ENCODE measurements around the gene ZNF710. TPM values are rescaled to one million over a fixed set of nuclear protein-coding genes. Genes with fewer than 3 reads are reported as not detected.

The ZNF710 gene
- total RNA-seq, 1 donor from 2014 or later = 69.3 TPM

DNA sequence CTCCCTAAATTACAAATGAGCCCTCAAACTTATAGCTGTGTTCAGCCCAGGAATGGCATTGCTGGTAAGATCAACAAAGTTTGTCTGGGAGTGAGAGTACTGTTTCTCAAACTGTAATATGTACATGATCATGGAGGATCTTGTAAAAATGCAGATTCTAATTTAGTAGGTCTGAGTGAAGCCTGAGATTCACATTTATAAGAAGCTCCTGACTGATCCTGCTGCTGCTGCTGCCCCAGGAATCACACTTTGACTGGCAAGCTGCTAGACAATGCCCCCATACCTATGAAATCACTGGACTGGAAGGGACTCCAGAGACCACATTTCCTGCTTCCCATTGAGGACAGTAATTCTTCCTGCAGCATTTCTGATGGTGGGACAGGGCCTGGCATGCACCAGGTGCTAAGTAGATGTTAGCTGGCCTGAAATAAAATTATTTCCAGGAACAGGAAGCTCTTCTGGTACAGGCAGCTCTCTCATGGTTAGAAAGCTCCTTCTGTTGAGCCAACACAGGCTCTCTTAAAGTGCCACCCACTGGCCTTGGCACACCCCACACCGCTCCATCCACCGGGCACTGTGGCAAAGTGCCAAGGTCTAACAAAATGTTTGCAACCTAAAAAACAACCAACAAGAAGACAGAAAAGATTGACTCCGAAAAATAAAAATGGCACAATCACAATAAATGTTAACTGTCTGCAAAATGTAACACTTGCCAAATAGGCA lies 36.7 kb upstream of the ZNF710 start:
- Mint-ChIP-seq H3K4me3 (ENCODE audit: low read depth) (no peak overlapping the region), H3K27ac (no peak overlapping the region), H3K9me3 (ENCODE audit: low read depth) (no peaks in the 10 kb centered on the region), H3K27me3 (peaks cover 3% of the 10 kb centered on the region), H3K36me3 (ENCODE audit: insufficient read depth) (no peaks in the 10 kb centered on the region), H3K4me1 (ENCODE audit: low read depth) (no peaks in the 10 kb centered on the region)
- TF ChIP-seq, protein P1, sequence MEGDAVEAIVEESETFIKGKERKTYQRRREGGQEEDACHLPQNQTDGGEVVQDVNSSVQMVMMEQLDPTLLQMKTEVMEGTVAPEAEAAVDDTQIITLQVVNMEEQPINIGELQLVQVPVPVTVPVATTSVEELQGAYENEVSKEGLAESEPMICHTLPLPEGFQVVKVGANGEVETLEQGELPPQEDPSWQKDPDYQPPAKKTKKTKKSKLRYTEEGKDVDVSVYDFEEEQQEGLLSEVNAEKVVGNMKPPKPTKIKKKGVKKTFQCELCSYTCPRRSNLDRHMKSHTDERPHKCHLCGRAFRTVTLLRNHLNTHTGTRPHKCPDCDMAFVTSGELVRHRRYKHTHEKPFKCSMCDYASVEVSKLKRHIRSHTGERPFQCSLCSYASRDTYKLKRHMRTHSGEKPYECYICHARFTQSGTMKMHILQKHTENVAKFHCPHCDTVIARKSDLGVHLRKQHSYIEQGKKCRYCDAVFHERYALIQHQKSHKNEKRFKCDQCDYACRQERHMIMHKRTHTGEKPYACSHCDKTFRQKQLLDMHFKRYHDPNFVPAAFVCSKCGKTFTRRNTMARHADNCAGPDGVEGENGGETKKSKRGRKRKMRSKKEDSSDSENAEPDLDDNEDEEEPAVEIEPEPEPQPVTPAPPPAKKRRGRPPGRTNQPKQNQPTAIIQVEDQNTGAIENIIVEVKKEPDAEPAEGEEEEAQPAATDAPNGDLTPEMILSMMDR (IDR thresholded peaks at IDR 0.05; ENCODE audit: unreplicated experiment) = no peak
- DNase-seq (ENCODE audit: low spot score, unreplicated experiment) = no peak

DNA sequence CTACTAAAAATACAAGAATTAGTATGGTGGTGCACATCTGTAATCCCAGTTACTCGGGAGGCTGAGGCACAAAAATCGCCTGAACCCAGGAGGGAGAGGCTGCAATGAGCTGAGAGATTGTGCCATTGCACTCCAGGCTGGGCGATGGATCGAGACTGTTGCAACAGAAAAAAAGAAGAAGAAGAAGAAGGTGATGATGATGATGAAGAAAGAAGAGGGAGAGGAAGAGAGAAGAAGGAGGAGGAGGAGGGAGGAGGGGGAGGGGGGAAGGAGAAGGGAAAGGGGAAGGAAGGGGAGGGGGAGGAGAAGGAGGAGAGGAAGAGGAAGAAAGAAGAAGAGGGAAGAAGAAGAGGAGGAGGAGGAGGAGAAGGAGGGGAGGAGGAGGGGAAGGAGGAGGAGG lies 33.2 kb upstream of the ZNF710 start:
- Mint-ChIP-seq H3K27me3 (peaks cover 3% of the 10 kb centered on the region), H3K36me3 (ENCODE audit: insufficient read depth) (no peaks in the 10 kb centered on the region), H3K4me1 (ENCODE audit: low read depth) (no peaks in the 10 kb centered on the region), H3K4me3 (ENCODE audit: low read depth) (no peak overlapping the region), H3K9me3 (ENCODE audit: low read depth) (no peaks in the 10 kb centered on the region), H3K27ac (no peak overlapping the region)
- no peak for DNase-seq (ENCODE audit: low spot score, unreplicated experiment)
- TF ChIP-seq, protein P1 (IDR thresholded peaks at IDR 0.05; ENCODE audit: unreplicated experiment) = no peak

DNA sequence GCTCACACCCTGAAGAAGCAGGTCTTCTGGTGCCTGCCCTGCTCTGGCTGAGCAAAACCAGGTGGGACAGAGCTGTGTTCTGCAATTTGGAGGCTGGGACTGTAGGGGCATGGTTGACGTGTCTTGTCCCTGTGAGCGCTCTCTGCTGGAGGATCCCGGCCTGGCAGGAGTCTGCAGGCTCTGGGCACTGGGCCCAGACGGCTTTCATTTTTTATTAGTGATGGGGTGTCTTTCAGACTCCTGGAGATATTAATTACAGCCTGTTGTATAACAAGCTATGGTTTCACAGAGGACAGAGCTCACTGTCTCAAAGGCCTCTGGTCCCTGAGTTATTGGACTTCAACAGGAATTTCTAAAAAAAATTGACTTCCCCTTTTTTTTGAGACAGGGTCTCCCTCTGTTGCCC lies 29.5 kb upstream of the ZNF710 start:
- no peaks in the 10 kb centered on the region for H3K4me1 Mint-ChIP-seq (ENCODE audit: low read depth)
- TF ChIP-seq, protein P1 (IDR thresholded peaks at IDR 0.05; ENCODE audit: unreplicated experiment) = peak; percentile 72
- no peak overlapping the region for H3K4me3 Mint-ChIP-seq (ENCODE audit: low read depth)
- H3K27ac Mint-ChIP-seq = no peak overlapping the region
- no peaks in the 10 kb centered on the region for H3K36me3 Mint-ChIP-seq (ENCODE audit: insufficient read depth)
- H3K27me3 Mint-ChIP-seq = peaks cover 9% of the 10 kb centered on the region
- no peaks in the 10 kb centered on the region for H3K9me3 Mint-ChIP-seq (ENCODE audit: low read depth)
- DNase-seq (ENCODE audit: low spot score, unreplicated experiment) = peak; percentile 45

DNA sequence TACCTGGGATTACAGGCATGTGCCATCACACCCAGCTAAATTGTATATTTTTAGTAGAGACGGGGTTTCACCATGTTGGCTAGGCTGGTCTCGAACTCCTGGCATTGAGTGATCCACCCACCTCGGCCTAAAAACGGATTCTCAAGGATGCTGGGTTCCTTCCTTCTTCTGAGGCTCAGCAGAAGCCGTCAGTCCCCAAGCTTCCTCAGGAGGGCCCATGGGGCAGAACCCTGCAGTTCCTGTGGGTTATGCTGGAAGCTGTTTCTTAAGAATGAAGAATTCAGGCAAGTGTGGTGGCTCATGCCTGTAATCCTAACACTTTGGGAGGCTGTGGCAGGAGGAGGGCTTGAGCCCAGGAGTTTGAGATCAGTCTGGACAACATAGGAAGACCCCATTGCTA lies 29.0 kb upstream of the ZNF710 start:
- TF ChIP-seq, protein P1 (IDR thresholded peaks at IDR 0.05; ENCODE audit: unreplicated experiment) = no peak
- no peak overlapping the region for H3K4me3 Mint-ChIP-seq (ENCODE audit: low read depth)
- no peaks in the 10 kb centered on the region for H3K9me3 Mint-ChIP-seq (ENCODE audit: low read depth)
- no peak overlapping the region for H3K27ac Mint-ChIP-seq
- no peak for DNase-seq (ENCODE audit: low spot score, unreplicated experiment)
- H3K36me3 Mint-ChIP-seq (ENCODE audit: insufficient read depth) = no peaks in the 10 kb centered on the region
- H3K4me1 Mint-ChIP-seq (ENCODE audit: low read depth) = no peaks in the 10 kb centered on the region
- peaks cover 9% of the 10 kb centered on the region for H3K27me3 Mint-ChIP-seq

DNA sequence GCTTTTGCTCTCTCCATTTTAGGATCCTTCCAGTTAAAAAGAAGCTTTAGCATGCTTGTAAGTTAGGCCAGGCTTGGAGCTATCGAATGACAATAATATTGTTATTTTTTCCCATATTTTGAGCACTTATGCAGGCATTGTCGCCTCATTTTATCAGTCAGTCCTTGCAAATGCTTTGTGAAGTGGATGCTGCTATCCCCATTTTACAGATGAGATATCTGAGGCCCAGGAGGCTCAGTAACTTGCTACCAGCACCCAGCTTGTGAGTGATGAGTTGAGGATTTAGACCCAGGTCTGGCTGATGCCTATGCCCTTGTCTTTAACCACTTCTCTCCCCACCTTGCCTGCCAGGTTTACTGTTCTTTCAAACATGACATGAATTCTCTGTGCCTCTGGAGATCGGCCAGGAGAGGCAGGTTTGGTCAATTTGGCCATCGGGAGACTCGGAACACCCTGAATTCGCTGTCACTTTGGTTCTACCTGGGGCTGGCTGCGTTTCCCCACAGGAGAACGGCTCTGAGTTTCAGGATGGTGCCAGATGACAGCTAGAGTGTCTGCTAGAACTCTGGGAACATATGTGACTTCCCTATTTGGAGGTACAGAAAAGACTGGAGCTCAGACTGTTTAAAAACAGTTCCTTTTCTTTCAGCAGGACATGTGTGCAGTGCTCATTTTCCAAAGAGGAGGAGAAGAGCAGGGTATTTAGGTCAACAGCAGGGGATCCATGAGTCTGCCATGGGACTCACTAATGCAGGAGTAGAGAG lies 25.5 kb upstream of the ZNF710 start:
- Mint-ChIP-seq H3K27me3 (peaks cover 6% of the 10 kb centered on the region), H3K9me3 (ENCODE audit: low read depth) (no peaks in the 10 kb centered on the region), H3K4me3 (ENCODE audit: low read depth) (no peak overlapping the region), H3K36me3 (ENCODE audit: insufficient read depth) (no peaks in the 10 kb centered on the region), H3K27ac (no peak overlapping the region), H3K4me1 (ENCODE audit: low read depth) (no peaks in the 10 kb centered on the region)
- TF ChIP-seq, protein P1 (IDR thresholded peaks at IDR 0.05; ENCODE audit: unreplicated experiment) = no peak
- no peak for DNase-seq (ENCODE audit: low spot score, unreplicated experiment)
